Forelimb muscle (tissue), 1 donor: ENCODE measurements around the gene F11. TPM values are rescaled to one million over a fixed set of nuclear protein-coding genes. Genes with fewer than 3 reads are reported as not detected.
"Not testable (repeated sequence)": the region's sequence is repeated elsewhere in the genome, so short reads cannot be mapped to it uniquely, and the experiment has no call there.

Experiments used
- DNase-seq: peaks from one replicate; pipeline ENCODE4 v3.0.0-alpha.2; 2013; ENCODE audit warnings: low read depth
- polyA plus RNA-seq: library from polyadenylated mRNA; unstranded; fragments of 120-200 nt; gene quantifications from one replicate; pipeline ENCODE4 v1.2.1, GENCODE V29; 2013; ENCODE audit not compliant: insufficient read length

F11 gene
- not detected for polyA plus RNA-seq

DNA sequence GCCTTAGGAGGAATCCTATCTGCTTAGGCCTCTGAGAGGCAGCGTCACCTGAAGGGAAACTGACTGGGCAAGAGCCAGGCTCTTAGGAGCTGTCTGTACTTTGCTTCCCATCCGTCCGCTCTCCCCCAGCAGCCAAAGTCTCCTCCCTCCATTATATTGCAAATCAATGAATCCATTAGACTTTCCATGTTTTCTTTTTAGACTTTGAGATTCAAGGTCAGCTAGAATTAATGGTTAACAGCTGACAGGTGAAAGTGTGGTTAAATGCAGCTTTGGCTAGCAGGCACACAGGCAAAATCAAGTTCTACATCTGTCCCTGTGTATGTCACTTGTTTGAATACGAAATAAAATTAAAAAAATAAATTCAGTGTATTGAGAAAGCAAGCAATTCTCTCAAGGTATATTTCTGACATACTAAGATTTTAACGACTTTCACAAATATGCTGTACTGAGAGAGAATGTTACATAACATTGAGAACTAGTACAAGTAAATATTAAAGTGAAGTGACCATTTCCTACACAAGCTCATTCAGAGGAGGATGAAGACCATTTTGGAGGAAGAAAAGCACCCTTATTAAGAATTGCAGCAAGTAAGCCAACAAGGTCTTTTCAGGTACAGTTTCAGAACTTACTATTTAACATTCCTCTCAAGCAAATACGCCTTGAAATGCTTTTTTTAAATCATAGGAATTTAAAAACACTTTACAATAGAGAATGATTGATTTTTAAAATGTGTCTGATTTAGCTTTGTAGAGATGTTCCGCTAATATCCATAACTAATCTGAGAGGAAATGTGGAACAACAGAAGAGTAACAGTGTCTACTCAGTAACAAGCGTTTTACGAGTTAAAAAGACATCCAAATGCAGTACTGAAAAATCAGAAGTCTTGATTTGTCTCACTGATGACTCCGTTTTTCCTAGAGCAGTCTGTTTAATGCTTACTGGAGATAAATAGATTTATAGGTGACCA is at the start of gene F11:
TSS of gene F11 (plus strand) at position 507 of the 970 bp plus-strand sequence. CDS start 948 bp downstream, outside the sequence.
- DNase-seq, result no peak

- DNase-seq, result no peak
Observed at GRCh38 chr4:186216465-186217024, 49.4 kb upstream of the F11 start.

DNA sequence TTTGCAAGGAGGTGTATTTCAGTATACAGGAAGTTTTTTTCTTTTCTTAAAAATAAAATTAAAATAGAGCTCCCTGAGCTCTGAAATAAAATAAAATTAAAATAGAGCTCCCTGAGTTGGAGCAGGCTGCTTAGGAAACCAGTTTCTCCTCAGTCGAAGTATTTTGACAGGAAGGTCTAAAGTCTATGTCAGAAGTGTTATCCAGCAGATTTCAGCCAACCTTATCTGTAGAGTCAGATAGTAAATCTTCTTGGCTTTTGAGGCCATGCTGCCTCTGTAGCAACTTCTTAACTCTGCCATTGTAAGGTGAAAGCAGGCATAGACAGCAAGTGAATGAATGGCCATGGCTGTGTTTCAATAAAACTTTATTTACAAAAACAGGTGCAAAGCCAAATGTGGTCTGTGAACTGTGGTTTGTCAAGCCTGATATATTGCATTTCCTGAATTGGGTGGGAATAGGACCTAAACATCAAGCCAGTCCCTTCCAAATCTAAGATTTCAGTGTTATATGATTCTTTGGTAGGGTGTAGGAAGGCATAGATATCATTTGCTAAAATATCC is 48.2 kb upstream of the F11 start:
- no peak for DNase-seq

GRCh38 chr4:186221624-186222023 is 44.4 kb upstream of the F11 start:
- DNase-seq, result no peak

DNA sequence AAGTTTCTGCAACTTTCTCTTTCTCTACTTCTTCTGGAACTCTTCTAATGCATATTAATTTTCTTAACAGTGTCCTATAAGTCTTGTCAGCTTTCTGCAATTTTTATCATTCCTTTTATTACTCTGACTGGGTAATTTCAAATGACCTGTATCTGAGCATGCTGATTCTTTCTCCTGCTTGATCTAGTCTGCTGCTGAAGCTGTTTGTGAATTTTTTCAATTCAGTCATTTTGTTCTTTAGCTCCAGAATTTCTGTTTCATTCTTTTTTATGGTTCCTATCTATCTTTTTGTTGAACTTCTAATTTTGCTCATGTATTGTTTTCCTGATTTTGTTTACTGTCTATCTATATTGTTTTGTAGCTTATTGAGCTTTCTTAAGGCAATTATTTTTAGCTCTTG is 40.1 kb upstream of the F11 start:
- DNase-seq, result no peak

DNA sequence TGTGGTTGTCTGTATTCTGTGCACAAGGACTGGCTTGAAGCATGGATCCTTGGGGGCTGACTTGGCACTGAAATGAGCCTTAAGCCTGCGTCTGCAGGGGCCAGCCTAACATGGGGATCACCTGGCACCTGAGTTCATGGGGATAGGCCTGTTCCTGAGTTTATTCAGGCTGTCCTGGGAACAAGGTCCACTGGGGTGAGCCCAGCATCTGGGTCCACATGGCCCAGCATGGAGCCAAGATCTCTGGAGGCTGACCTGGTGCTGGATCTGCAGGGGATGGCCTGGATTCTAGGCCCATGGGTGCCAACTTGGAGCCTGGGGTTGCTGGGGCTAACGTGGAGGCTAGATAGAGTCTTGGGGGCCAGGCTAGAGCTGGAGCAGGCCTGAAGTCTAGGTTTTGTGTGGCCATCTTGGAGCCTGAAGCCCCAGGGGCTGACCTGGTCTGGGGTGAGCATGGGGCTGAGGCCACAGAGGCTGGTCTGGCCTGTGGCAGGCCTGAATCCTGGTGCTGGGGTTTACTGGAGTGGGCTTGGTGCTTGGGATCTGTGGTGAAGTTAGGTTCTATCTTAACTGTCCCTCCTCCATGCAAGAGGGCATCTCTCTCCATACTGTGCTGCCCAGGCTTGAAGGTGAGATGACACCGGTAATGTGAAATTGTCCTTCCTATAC is 39.3 kb upstream of the F11 start:
- no peak for DNase-seq

GRCh38 chr4:186227221-186227620 is 38.8 kb upstream of the F11 start, which contains the start of gene KLKB1:
TSS of gene KLKB1 (plus strand) at chr4:186227507. CDS start at chr4:186228196, 689 bp downstream.
- no peak for DNase-seq

GRCh38 chr4:186227744-186228513 is 38.1 kb upstream of the F11 start:
- DNase-seq, result no peak

DNA sequence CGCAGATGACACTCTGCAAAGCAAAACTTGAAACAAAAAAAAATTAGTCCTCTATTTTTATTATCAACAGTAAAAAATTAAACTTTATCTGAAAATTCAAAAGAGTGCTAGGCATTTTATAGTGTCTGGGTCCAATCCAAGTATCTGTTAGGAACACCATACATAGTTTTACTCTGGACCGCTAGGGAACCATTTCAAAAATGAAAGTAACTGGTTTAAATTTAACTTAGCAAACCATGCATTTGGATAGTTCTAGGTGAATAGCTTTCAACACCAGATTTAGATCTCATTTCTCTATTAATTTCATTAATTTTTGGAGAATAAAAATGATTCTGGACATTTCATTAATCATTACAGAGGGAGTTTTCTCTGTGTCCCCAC is 37.5 kb upstream of the F11 start:
- no peak for DNase-seq

DNA sequence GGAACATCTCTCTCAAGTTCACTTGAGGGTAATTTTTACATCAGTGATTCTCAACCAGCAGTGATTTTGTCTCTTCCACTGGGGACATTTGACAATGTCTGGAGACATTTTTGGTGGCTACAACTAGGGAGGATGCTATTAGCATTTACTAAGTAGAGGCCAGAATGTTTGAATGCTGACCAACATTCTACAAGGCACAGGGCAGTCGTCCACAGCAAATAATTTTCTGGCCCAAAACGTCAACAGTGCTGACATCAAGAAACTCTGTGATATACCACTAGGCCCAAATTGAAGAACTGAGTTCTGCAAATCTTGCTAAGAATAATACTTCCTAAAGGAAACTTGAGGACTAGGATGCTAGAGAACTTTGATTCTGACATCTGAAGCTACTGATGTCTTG is 31.6 kb upstream of the F11 start:
- no peak for DNase-seq

DNA sequence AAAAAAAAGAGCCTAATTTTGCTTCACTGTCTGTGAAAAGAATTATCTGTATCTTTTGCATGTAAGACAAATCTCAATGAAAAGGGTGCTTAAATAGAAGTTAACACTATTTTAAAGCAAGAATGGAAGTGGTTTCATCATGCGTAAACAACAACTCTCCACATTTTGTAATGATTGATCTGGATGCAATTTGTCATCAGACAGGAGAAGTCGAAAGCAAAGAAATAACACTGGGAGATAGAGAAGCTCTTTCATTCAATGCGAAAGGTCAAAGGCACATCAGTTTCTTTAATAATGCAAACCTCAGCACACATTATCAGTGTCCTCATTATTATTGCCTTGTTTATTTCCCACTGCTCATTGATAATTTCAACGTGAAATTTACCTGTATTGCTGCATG is 29.9 kb upstream of the F11 start:
- DNase-seq, result no peak

DNA sequence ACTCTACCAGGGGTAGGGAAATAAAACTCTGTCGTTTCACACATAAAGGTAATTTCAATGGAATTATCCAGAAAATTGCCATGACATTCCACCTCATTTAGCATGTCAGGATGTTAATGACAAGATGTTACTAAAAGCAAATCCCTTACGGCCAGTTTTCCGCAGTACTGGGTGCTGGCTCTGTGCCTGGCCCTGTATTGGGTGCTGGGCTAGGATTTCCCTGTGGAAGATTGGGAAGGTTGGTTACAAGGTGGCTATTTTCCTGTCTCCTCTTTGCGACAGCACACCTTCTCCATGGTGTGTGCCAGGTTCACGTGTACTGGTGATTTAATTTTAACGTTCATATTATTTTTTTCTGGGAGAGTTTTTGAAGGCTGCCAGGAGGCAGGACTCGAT is 25.5 kb upstream of the F11 start:
- no peak for DNase-seq

GRCh38 chr4:186240848-186241491 is 25.0 kb upstream of the F11 start:
- DNase-seq, result no peak

DNA sequence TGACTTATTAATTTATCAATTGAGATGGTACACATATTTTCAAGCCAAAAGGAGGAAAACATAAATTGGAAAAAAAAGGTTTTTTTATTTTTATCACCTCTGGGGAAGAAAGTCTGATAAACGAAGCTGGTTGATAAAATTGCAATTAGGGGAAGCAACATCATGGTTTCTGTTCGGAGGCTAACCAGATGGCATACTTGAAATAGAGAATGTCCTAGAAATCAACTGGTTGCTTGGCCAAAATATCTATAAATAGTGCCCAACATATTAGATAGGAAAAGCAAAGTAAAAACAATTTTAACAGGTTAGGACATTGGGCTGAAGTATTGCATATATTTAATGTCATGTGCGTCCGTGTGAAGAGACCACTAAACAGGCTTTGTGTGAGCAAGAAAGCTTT is 24.4 kb upstream of the F11 start:
- DNase-seq, result no peak

- DNase-seq, result not testable (repeated sequence)
Observed at GRCh38 chr4:186242031-186242430, 24.0 kb upstream of the F11 start.

DNA sequence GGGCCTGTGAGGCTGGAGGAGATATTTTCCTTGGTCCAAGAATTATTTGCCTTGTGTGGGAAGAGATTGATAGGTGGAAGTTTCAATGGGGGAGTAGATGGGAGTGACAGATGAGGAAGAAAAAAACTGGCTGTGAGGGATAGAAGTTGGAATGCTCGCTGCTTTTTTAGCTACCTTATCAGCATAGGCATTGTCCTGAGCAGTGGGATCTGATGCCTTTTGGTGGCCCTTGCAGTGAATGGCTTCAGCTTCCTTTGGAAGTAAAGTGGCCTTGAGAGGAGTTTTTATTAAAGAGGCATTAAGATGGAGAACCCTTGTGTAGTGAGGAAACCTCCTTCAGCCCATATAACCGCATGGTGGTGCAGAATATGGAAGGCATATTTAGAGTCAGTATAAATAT is 22.7 kb upstream of the F11 start:
- DNase-seq, result no peak

- DNase-seq, result no peak
Observed at GRCh38 chr4:186244835-186245234, 21.2 kb upstream of the F11 start.

DNA sequence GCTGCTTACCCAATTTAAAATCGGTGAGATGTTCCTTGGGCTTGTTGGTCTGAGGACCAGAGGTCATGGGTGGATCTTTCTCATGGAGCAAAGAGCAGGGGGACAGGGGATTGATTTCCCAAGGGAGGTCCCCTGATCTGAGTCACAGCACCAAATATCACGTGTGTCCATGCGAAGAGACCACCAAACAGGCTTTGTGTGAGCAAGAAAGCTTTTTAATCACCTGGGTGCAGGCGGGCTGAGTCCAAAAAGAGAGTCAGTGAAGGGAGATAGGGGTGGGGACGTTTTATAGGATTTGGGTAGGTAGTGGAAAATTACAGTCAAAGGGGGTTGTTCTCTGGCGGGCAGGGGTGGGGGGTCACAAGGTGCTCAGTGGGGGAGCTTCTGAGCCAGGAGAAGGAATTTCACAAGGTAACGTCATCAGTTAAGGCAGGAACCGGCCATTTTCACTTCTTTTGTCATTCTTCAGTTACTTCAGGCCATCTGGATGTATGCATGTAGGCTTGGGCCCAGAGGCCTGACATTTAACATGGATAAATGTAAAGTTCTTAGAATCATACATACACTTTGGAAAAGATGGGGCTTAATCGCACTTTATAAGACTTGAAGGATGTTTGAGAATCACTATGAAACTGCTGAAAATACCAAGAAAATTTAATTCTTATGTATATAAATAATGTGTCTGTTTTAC is 18.8 kb upstream of the F11 start:
- DNase-seq, result not testable (repeated sequence)

DNA sequence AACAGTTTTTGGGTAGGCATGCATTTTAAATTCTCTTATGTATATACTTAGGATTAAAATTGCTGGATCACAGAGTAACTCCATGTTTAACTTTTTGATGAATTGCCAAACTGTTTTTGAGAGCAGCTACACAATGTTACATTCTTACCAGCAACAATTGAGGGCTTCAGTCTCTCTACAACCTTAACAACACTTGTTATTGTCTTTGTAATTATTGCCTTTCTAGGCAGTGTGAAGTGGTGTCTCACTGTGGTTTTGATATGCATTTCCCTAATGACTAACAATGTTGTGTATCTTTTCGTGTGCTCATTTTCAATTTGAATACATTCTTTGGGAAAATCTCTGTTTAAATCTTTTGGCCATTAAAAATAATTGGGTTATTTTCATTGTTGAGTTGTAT is 17.3 kb upstream of the F11 start:
- no peak for DNase-seq
